ENCODE data around the gene POLR2H. TPM values are rescaled to one million over a fixed set of nuclear protein-coding genes. Genes with fewer than 3 reads are reported as not detected.

The POLR2H gene
- total RNA-seq, 1 donor from 2014 or later, result 24.3 TPM

- Histone ChIP-seq H3K27me3 (ENCODE audit: low read depth) (peaks cover 89% of the 10 kb centered on the region), H3K9me3 (replicated peaks) (no peaks in the 10 kb centered on the region), H3K27ac (replicated peaks) (peak within 1 kb of the TSS; percentile 78), H3K4me1 (peaks cover 39% of the 10 kb centered on the region), H3K36me3 (no peaks in the 10 kb centered on the region), H3K4me3 (peak within 1 kb of the TSS; percentile 69)
- TF ChIP-seq CTCF (IDR thresholded peaks at IDR 0.05; ENCODE audit: borderline replicate concordance), result no peak
- DNase-seq, result no peak
- intact Hi-C loops (cut with micrococcal nuclease), result no loop called here
Observed at GRCh38 chr3:184377882-184378445, 16.5 kb downstream of the POLR2H start, which contains the start of gene THPO. TSS of gene THPO (minus strand) at chr3:184378207. CDS start at chr3:184376259, 1,948 bp downstream.

GRCh38 chr3:184378651-184379357, 17.3 kb downstream of the POLR2H start:
- TF ChIP-seq CTCF (IDR thresholded peaks at IDR 0.05; ENCODE audit: borderline replicate concordance), result no peak
- Histone ChIP-seq H3K27me3 (ENCODE audit: low read depth) (peaks cover 94% of the 10 kb centered on the region), H3K4me1 (peaks cover 39% of the 10 kb centered on the region), H3K27ac (replicated peaks) (peak overlapping the region; percentile 78), H3K4me3 (peak overlapping the region; percentile 69), H3K9me3 (replicated peaks) (no peaks in the 10 kb centered on the region), H3K36me3 (no peaks in the 10 kb centered on the region)
- intact Hi-C loops (cut with micrococcal nuclease), result no loop called here
- no peak for DNase-seq

GRCh38 chr3:184379358-184380184, 18.1 kb downstream of the POLR2H start, which contains the start of gene CHRD:
TSS of gene CHRD (plus strand) at chr3:184380054. CDS start at chr3:184380319, 265 bp downstream.
- peaks cover 39% of the 10 kb centered on the region for H3K4me1 ChIP-seq
- TF ChIP-seq CTCF (IDR thresholded peaks at IDR 0.05; ENCODE audit: borderline replicate concordance), result no peak
- DNase-seq, result peak; percentile 58
- H3K4me3 ChIP-seq, result peak within 1 kb of the TSS; percentile 69
- no peaks in the 10 kb centered on the region for H3K9me3 ChIP-seq (replicated peaks)
- peaks cover 92% of the 10 kb centered on the region for H3K27me3 ChIP-seq (ENCODE audit: low read depth)
- intact Hi-C loops (cut with micrococcal nuclease), result no loop called here
- H3K27ac ChIP-seq (replicated peaks), result peak within 1 kb of the TSS; percentile 78
- no peaks in the 10 kb centered on the region for H3K36me3 ChIP-seq

DNA sequence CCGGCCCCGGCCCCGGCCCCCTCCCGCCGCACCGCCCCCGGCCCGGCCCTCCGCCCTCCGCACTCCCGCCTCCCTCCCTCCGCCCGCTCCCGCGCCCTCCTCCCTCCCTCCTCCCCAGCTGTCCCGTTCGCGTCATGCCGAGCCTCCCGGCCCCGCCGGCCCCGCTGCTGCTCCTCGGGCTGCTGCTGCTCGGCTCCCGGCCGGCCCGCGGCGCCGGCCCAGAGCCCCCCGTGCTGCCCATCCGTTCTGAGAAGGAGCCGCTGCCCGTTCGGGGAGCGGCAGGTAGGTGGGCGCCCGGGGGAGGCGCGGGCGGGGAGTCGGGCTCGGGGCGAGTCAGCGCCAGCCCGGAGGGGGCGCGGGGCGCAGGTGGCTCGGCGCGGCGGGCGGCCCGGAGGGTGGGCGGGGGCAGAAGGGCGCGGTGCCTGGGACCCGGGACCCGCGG, 18.7 kb downstream of the POLR2H start:
- H3K27me3 ChIP-seq (ENCODE audit: low read depth), result peaks cover 86% of the 10 kb centered on the region
- no peak for TF ChIP-seq CTCF (IDR thresholded peaks at IDR 0.05; ENCODE audit: borderline replicate concordance)
- peak; percentile 72 for DNase-seq
- H3K36me3 ChIP-seq, result no peaks in the 10 kb centered on the region
- H3K9me3 ChIP-seq (replicated peaks), result no peaks in the 10 kb centered on the region
- peaks cover 39% of the 10 kb centered on the region for H3K4me1 ChIP-seq
- H3K27ac ChIP-seq (replicated peaks), result peak overlapping the region; percentile 73
- intact Hi-C loops (cut with micrococcal nuclease), result no loop called here
- H3K4me3 ChIP-seq, result peak overlapping the region; percentile 69

GRCh38 chr3:184380627-184381260, 19.2 kb downstream of the POLR2H start:
- intact Hi-C loops (cut with micrococcal nuclease), result no loop called here
- TF ChIP-seq CTCF (IDR thresholded peaks at IDR 0.05; ENCODE audit: borderline replicate concordance), result no peak
- Histone ChIP-seq H3K4me1 (peaks cover 39% of the 10 kb centered on the region), H3K36me3 (no peaks in the 10 kb centered on the region), H3K27me3 (ENCODE audit: low read depth) (peaks cover 82% of the 10 kb centered on the region), H3K4me3 (peak overlapping the region; percentile 69), H3K9me3 (replicated peaks) (no peaks in the 10 kb centered on the region), H3K27ac (replicated peaks) (peak overlapping the region; percentile 73)
- no peak for DNase-seq
